Measurements from ENCODE around the gene IQCE.

The IQCE gene

GRCh38 chr7:2523941-2524807 is 34.6 kb upstream of the IQCE start:
- ATAC-seq = peak; percentile 27
- TF ChIP-seq ESRRG (CRISPR knock-in tag; IDR thresholded peaks at IDR 0.05) = no peak
- no peak for TF ChIP-seq TSHZ2 (CRISPR knock-in tag; IDR thresholded peaks at IDR 0.05)
- 0 out of 2 replicates have a peak, but pooled peaks have one; percentile 25 for TF ChIP-seq SNAI2 (CRISPR knock-in tag; IDR thresholded peaks at IDR 0.05)

GRCh38 chr7:2524808-2525657 is 33.7 kb upstream of the IQCE start:
- TF ChIP-seq PPARA (CRISPR knock-in tag; IDR thresholded peaks at IDR 0.05; ENCODE audit: borderline replicate concordance) = no peak
- no peak for TF ChIP-seq CSDC2 (CRISPR knock-in tag; IDR thresholded peaks at IDR 0.05)
- no peak for TF ChIP-seq ZC3H10 (CRISPR knock-in tag; IDR thresholded peaks at IDR 0.05)
- TF ChIP-seq TOX (CRISPR knock-in tag; IDR thresholded peaks at IDR 0.05; ENCODE audit: borderline replicate concordance) = no peak
- TF ChIP-seq ZNF70 (CRISPR knock-in tag; IDR thresholded peaks at IDR 0.05) = no peak
- no peak for TF ChIP-seq OSR1 (CRISPR knock-in tag; IDR thresholded peaks at IDR 0.05)
- TF ChIP-seq POU6F1 (CRISPR knock-in tag; IDR thresholded peaks at IDR 0.05; ENCODE audit: borderline replicate concordance, low read depth) = no peak
- no peak for ATAC-seq

GRCh38 chr7:2525658-2526630 is 32.8 kb upstream of the IQCE start:
- no peak for TF ChIP-seq TSHZ2 (CRISPR knock-in tag; IDR thresholded peaks at IDR 0.05)
- TF ChIP-seq POU6F1 (CRISPR knock-in tag; IDR thresholded peaks at IDR 0.05; ENCODE audit: borderline replicate concordance, low read depth) = no peak
- no peak for TF ChIP-seq ZFP30 (CRISPR knock-in tag; IDR thresholded peaks at IDR 0.05)
- TF ChIP-seq CSDC2 (CRISPR knock-in tag; IDR thresholded peaks at IDR 0.05) = no peak
- TF ChIP-seq BACH2 (CRISPR knock-in tag; IDR thresholded peaks at IDR 0.05; ENCODE audit: borderline replicate concordance) = no peak
- no peak for TF ChIP-seq PPARA (CRISPR knock-in tag; IDR thresholded peaks at IDR 0.05; ENCODE audit: borderline replicate concordance)
- TF ChIP-seq ISL1 (CRISPR knock-in tag; IDR thresholded peaks at IDR 0.05) = no peak
- no peak for ATAC-seq
